Measurements from ENCODE around the gene PCED1B.

DNA sequence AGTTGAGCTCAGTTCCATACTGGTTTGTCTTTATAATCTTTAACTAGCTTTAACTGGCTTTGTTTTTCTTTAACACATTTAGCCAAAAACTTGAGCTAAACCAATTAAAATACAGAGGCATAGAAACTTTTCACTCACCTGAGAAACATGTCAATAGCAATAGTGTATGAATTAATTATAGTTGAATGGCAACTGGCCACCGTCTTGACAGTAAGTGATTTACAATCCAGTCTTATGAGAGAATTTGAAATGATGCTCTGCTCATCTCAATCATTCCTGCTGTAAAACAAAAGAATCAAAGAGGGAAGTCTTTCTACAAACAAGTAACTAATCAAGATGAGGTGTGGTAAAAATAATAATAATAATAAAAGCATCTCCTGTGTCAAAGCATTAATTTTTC lies 86.9 kb downstream of the PCED1B start:
- TF ChIP-seq, protein P1, sequence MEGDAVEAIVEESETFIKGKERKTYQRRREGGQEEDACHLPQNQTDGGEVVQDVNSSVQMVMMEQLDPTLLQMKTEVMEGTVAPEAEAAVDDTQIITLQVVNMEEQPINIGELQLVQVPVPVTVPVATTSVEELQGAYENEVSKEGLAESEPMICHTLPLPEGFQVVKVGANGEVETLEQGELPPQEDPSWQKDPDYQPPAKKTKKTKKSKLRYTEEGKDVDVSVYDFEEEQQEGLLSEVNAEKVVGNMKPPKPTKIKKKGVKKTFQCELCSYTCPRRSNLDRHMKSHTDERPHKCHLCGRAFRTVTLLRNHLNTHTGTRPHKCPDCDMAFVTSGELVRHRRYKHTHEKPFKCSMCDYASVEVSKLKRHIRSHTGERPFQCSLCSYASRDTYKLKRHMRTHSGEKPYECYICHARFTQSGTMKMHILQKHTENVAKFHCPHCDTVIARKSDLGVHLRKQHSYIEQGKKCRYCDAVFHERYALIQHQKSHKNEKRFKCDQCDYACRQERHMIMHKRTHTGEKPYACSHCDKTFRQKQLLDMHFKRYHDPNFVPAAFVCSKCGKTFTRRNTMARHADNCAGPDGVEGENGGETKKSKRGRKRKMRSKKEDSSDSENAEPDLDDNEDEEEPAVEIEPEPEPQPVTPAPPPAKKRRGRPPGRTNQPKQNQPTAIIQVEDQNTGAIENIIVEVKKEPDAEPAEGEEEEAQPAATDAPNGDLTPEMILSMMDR (conservative IDR thresholded peaks at IDR 0.05; ENCODE audit: low read depth in 2 of 2): no peak
- no peak for TF ChIP-seq EZH2 (IDR thresholded peaks at IDR 0.05; ENCODE audit: low read depth, unreplicated experiment)
- no peak for TF ChIP-seq ZNF114 (CRISPR knock-in tag; IDR thresholded peaks at IDR 0.05)
- TF ChIP-seq POLR2AphosphoS5 (IDR thresholded peaks at IDR 0.05; ENCODE audit: low read depth): no peak
- TF ChIP-seq CREB1 (CRISPR knock-in tag; IDR thresholded peaks at IDR 0.05; ENCODE audit: low read depth): no peak
- TF ChIP-seq, protein P2, sequence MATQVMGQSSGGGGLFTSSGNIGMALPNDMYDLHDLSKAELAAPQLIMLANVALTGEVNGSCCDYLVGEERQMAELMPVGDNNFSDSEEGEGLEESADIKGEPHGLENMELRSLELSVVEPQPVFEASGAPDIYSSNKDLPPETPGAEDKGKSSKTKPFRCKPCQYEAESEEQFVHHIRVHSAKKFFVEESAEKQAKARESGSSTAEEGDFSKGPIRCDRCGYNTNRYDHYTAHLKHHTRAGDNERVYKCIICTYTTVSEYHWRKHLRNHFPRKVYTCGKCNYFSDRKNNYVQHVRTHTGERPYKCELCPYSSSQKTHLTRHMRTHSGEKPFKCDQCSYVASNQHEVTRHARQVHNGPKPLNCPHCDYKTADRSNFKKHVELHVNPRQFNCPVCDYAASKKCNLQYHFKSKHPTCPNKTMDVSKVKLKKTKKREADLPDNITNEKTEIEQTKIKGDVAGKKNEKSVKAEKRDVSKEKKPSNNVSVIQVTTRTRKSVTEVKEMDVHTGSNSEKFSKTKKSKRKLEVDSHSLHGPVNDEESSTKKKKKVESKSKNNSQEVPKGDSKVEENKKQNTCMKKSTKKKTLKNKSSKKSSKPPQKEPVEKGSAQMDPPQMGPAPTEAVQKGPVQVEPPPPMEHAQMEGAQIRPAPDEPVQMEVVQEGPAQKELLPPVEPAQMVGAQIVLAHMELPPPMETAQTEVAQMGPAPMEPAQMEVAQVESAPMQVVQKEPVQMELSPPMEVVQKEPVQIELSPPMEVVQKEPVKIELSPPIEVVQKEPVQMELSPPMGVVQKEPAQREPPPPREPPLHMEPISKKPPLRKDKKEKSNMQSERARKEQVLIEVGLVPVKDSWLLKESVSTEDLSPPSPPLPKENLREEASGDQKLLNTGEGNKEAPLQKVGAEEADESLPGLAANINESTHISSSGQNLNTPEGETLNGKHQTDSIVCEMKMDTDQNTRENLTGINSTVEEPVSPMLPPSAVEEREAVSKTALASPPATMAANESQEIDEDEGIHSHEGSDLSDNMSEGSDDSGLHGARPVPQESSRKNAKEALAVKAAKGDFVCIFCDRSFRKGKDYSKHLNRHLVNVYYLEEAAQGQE (IDR thresholded peaks at IDR 0.05; ENCODE audit: unreplicated experiment): no peak
- TF ChIP-seq JUNB (IDR thresholded peaks at IDR 0.05; ENCODE audit: unreplicated experiment): no peak
- TF ChIP-seq EZH2phosphoT487 (IDR thresholded peaks at IDR 0.05; ENCODE audit: unreplicated experiment): no peak
- TF ChIP-seq, protein P3, sequence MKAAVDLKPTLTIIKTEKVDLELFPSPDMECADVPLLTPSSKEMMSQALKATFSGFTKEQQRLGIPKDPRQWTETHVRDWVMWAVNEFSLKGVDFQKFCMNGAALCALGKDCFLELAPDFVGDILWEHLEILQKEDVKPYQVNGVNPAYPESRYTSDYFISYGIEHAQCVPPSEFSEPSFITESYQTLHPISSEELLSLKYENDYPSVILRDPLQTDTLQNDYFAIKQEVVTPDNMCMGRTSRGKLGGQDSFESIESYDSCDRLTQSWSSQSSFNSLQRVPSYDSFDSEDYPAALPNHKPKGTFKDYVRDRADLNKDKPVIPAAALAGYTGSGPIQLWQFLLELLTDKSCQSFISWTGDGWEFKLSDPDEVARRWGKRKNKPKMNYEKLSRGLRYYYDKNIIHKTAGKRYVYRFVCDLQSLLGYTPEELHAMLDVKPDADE (IDR thresholded peaks at IDR 0.05): no peak

Data from GM23338 (cell line).